Measurements from ENCODE around the gene ERFL.

DNA sequence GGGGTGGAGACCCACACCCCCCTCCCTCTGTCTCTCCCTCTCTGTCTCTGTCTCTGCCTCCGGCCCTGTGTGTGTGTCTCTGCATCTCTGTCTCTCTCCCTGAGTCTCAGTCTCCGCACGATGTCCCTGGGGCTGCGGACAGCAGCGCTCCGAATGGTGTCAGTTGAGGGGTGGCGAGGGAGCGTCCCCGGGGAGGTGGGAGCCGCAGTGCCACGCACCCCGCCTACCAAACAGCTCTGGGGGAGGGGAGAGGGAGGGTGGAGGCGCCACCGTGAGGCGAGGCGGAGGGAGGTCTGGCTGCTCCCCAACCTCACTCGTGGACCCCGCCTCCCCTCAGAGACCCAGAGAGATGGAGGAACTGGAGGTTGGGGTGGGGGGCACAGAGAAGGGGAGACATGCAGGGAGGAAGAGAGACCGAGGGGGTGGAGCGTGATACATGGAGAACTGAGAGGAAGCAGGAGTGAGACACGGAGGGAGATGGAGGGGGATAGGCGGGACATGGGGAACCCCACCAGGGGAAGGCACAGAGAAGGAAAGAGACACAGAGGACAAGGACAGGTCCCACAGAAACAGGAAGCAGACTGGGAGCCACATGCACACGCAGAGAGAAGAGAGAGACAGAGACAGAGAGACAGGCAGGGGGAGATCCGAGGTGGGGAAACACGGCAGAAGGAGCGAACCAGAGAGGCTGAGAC, 7.2 kb downstream of the ERFL start:
- TF ChIP-seq POLR2A (IDR thresholded peaks at IDR 0.05) (no peak), POLR2AphosphoS5 (IDR thresholded peaks at IDR 0.05; ENCODE audit: insufficient read depth in 1 of 2, low read depth in 1 of 2) (no peak)
- TF ChIP-seq, protein P1, sequence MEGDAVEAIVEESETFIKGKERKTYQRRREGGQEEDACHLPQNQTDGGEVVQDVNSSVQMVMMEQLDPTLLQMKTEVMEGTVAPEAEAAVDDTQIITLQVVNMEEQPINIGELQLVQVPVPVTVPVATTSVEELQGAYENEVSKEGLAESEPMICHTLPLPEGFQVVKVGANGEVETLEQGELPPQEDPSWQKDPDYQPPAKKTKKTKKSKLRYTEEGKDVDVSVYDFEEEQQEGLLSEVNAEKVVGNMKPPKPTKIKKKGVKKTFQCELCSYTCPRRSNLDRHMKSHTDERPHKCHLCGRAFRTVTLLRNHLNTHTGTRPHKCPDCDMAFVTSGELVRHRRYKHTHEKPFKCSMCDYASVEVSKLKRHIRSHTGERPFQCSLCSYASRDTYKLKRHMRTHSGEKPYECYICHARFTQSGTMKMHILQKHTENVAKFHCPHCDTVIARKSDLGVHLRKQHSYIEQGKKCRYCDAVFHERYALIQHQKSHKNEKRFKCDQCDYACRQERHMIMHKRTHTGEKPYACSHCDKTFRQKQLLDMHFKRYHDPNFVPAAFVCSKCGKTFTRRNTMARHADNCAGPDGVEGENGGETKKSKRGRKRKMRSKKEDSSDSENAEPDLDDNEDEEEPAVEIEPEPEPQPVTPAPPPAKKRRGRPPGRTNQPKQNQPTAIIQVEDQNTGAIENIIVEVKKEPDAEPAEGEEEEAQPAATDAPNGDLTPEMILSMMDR (IDR thresholded peaks at IDR 0.05): no peak
